CD4-positive, alpha-beta T cell (primary cell): ENCODE measurements around the gene PSEN1. TPM values are rescaled to one million over a fixed set of nuclear protein-coding genes. Genes with fewer than 3 reads are reported as not detected.

Experiments used
- ATAC-seq: fragments of 200-7000 bp; cut with Tn5 transposase; one replicate; pipeline ENCODE4 v1.10.0; 2022; ENCODE audit warnings: mild to moderate bottlenecking; ENCODE audit not compliant: poor library complexity
- CTCF ChIA-PET: fragments of 350-600 bp; sonication (Branson Sonifier 250); formaldehyde crosslinking; loops from one replicate; lab custom pipeline; 2021; ENCODE audit warnings: antibody characterized with exemption, inconsistent platforms; lab: Charles Lee
- POLR2A ChIA-PET: fragments of 350-600 bp; sonication (Branson Sonifier 250); formaldehyde crosslinking; loops from one replicate; lab custom pipeline; 2021; ENCODE audit warnings: antibody characterized with exemption, inconsistent platforms; lab: Charles Lee
- DNase-seq, 14 experiments: peaks; one replicate each; pipeline ENCODE4 v3.0.0-alpha.2; 2013 to 2020; ENCODE audit warnings: mixed read lengths in 2 of 14
- H3K27ac ChIP-seq, 2 donors: one replicate each; pipeline versions ENCODE4 v1.5.1 to v1.7.0; 2013; ENCODE audit warnings: low read length in 2 of 2, low read depth in 1 of 2, mild to moderate bottlenecking in 1 of 2
- H3K27me3 ChIP-seq, 2 experiments: 1 replicate in 1 of 2; 2 replicates in 1 of 2; pipeline versions ENCODE4 v1.6.1 to v1.7.0; 2013; ENCODE audit warnings: low read length in 2 of 2, control low read depth in 1 of 2, mild to moderate bottlenecking in 1 of 2, moderate library complexity in 1 of 2; ENCODE audit not compliant: insufficient read depth in 2 of 2, control insufficient read depth in 1 of 2
- H3K36me3 ChIP-seq: one replicate; pipeline ENCODE4 v1.6.1; 2013; ENCODE audit warnings: low read length, control low read depth; ENCODE audit not compliant: insufficient read depth
- H3K4me1 ChIP-seq: one replicate; pipeline ENCODE4 v1.6.1; 2013; ENCODE audit warnings: low read length, control low read depth; ENCODE audit not compliant: insufficient read depth
- H3K4me3 ChIP-seq: one replicate; pipeline ENCODE4 v1.5.1; 2013; ENCODE audit warnings: mild to moderate bottlenecking, low read length, moderate library complexity
- H3K9me3 ChIP-seq, 2 experiments: 1 replicate in 1 of 2; 2 replicates in 1 of 2; pipeline versions ENCODE4 v1.6.1 to v1.7.0; 2013; ENCODE audit warnings: low read length in 2 of 2, mild to moderate bottlenecking in 2 of 2, control low read depth in 1 of 2, moderate library complexity in 1 of 2; ENCODE audit not compliant: control insufficient read depth in 1 of 2, insufficient read depth in 1 of 2
- H3K27ac Mint-ChIP-seq: one replicate; pipeline ENCODE4 v1.8.0; 2020; ENCODE audit warnings: mixed read lengths
- H3K27me3 Mint-ChIP-seq: one replicate; pipeline ENCODE4 v1.8.0; 2021; ENCODE audit warnings: mixed read lengths
- H3K36me3 Mint-ChIP-seq: one replicate; pipeline ENCODE4 v1.8.0; 2021; ENCODE audit warnings: low read depth, mixed read lengths
- H3K4me1 Mint-ChIP-seq: one replicate; pipeline ENCODE4 v1.8.0; 2021; ENCODE audit warnings: low read depth, mixed read lengths
- H3K4me3 Mint-ChIP-seq: one replicate; pipeline ENCODE4 v1.8.0; 2020; ENCODE audit warnings: mild to moderate bottlenecking, mixed read lengths
- H3K9me3 Mint-ChIP-seq: one replicate; pipeline ENCODE4 v1.8.0; 2020; ENCODE audit warnings: mixed read lengths
- CTCF ChIP-seq: fragments of 200-600 bp; IDR thresholded peaks from one replicate; pipeline ENCODE4 v1.8.0; 2022; ENCODE audit warnings: antibody characterized with exemption, mild to moderate bottlenecking
- intact Hi-C, 2 experiments: fragments of 100-400 bp; cut with DNase I in 1 of 2; cut with micrococcal nuclease in 1 of 2; formaldehyde crosslinking; loops; one replicate each; pipeline versions ENCODE4 v1.15.1 to v1.9.0; 2023 to 2025; cut with DNase I, micrococcal nuclease
- total RNA-seq, 174 experiments: library from RNA in 2 of 174; stranded (reverse) in 2 of 174; gene quantifications; one replicate each; pipeline ENCODE4 v1.2.3 and lab custom pipeline; 2021 to 2026

PSEN1 gene
- total RNA-seq, 2 experiments from 2014 or later = 27.1 to 28.3 TPM

GRCh38 chr14:73255005-73255400, 118.7 kb downstream of the PSEN1 start:
- Mint-ChIP-seq H3K4me3 (no peak overlapping the region), H3K36me3 (no peaks in the 10 kb centered on the region), H3K27me3 (no peaks in the 10 kb centered on the region), H3K4me1 (no peaks in the 10 kb centered on the region), H3K27ac (no peak overlapping the region), H3K9me3 (no peaks in the 10 kb centered on the region)
- no peak for TF ChIP-seq CTCF
- no peak overlapping the region for H3K27ac ChIP-seq
- H3K9me3 ChIP-seq = no peaks in the 10 kb centered on the region
- no peaks in the 10 kb centered on the region for H3K4me1 ChIP-seq
- ATAC-seq (no peak), DNase-seq (no peak)
- intact Hi-C loops = no loop called here
- ChIA-PET CTCF (no interaction called here), POLR2A (no interaction called here)
- no peaks in the 10 kb centered on the region for H3K27me3 ChIP-seq
- H3K4me3 ChIP-seq = no peak overlapping the region
- no peaks in the 10 kb centered on the region for H3K36me3 ChIP-seq

- H3K4me3 ChIP-seq = no peak overlapping the region
- H3K27me3 ChIP-seq = no peaks in the 10 kb centered on the region
- DNase-seq (no peak), ATAC-seq (no peak)
- Mint-ChIP-seq H3K36me3 (no peaks in the 10 kb centered on the region), H3K27me3 (no peaks in the 10 kb centered on the region), H3K27ac (no peak overlapping the region), H3K4me1 (no peaks in the 10 kb centered on the region), H3K9me3 (no peaks in the 10 kb centered on the region), H3K4me3 (no peak overlapping the region)
- H3K9me3 ChIP-seq = no peaks in the 10 kb centered on the region
- TF ChIP-seq CTCF = no peak
- CTCF ChIA-PET = no interaction called here
- intact Hi-C loops = no loop called here
- no peak overlapping the region for H3K27ac ChIP-seq
- POLR2A ChIA-PET = no interaction called here
- H3K36me3 ChIP-seq = no peaks in the 10 kb centered on the region
- no peaks in the 10 kb centered on the region for H3K4me1 ChIP-seq
These were observed 119.5 kb downstream of the PSEN1 start for GRCh38 chr14:73255693-73256225.

GRCh38 chr14:73258076-73258475, 121.8 kb downstream of the PSEN1 start:
- H3K27ac Mint-ChIP-seq = no peak overlapping the region
- H3K9me3 Mint-ChIP-seq = no peaks in the 10 kb centered on the region
- H3K9me3 ChIP-seq = no peaks in the 10 kb centered on the region
- H3K36me3 ChIP-seq = no peaks in the 10 kb centered on the region
- H3K27me3 ChIP-seq = no peaks in the 10 kb centered on the region
- intact Hi-C loops = no loop called here
- DNase-seq (no peak), ATAC-seq (no peak)
- no peaks in the 10 kb centered on the region for H3K4me1 Mint-ChIP-seq
- ChIA-PET CTCF (no interaction called here), POLR2A (no interaction called here)
- no peaks in the 10 kb centered on the region for H3K4me1 ChIP-seq
- H3K27ac ChIP-seq = no peak overlapping the region
- H3K4me3 Mint-ChIP-seq = no peak overlapping the region
- no peaks in the 10 kb centered on the region for H3K27me3 Mint-ChIP-seq
- TF ChIP-seq CTCF = no peak
- H3K36me3 Mint-ChIP-seq = no peaks in the 10 kb centered on the region
- H3K4me3 ChIP-seq = no peak overlapping the region
